PC-9 (cell line): Measurements from ENCODE around the gene FGF14.

Experiments used
- EZH2 ChIP-seq: fragments of 200-600 bp; sonication (generic); IDR thresholded peaks from 2 replicates; pipeline ENCODE4 v1.8.0; 2017; ENCODE audit warnings: antibody characterized with exemption, low read depth
- TF ChIP-seq, protein P1 (sequence below): fragments of 200-600 bp; sonication (generic); conservative IDR thresholded peaks from 2 replicates; pipeline ENCODE4 v1.6.1; 2017; ENCODE audit warnings: mixed run types, antibody characterized with exemption, mild to moderate bottlenecking, moderate library complexity

DNA sequence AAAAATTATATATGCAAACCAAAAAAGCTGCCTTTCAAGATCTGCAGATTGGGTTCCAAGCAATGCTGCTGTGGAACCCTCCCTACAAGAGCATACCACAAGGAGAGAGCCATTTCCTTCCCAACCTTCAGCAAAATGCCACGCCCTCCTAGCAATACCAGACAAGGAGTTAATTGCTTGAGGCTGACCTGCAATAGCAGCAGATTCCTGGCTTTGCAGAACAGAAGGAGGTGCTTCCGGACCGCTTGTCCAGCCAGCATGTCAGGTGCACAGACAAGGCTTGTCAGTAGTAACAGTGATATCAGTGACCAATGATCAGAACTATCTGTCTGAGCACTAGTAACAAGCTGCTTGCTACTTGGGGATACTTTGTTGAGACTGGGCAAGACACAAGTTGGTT is 301.6 kb downstream of the FGF14 start:
- TF ChIP-seq, protein P1, sequence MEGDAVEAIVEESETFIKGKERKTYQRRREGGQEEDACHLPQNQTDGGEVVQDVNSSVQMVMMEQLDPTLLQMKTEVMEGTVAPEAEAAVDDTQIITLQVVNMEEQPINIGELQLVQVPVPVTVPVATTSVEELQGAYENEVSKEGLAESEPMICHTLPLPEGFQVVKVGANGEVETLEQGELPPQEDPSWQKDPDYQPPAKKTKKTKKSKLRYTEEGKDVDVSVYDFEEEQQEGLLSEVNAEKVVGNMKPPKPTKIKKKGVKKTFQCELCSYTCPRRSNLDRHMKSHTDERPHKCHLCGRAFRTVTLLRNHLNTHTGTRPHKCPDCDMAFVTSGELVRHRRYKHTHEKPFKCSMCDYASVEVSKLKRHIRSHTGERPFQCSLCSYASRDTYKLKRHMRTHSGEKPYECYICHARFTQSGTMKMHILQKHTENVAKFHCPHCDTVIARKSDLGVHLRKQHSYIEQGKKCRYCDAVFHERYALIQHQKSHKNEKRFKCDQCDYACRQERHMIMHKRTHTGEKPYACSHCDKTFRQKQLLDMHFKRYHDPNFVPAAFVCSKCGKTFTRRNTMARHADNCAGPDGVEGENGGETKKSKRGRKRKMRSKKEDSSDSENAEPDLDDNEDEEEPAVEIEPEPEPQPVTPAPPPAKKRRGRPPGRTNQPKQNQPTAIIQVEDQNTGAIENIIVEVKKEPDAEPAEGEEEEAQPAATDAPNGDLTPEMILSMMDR = no peak
- TF ChIP-seq EZH2 = no peak
